ENCODE measurements around the gene ZWILCH. TPM values are rescaled to one million over a fixed set of nuclear protein-coding genes. Genes with fewer than 3 reads are reported as not detected.
"Not testable (repeated sequence)": the region's sequence is repeated elsewhere in the genome, so short reads cannot be mapped to it uniquely, and the experiment has no call there.

The ZWILCH gene
- total RNA-seq (21.3 TPM), polyA plus RNA-seq (5.2 TPM)

- WGBS: under 1% methylated on average over 46 of the region's 46 CpGs
Measured at GRCh38 chr15:66504563-66505429, at the start of gene ZWILCH, which contains the start of gene RPL4. ZWILCH (plus strand) TSS chr15:66505326; CDS start chr15:66505339, 13 bp downstream. RPL4 (minus strand) TSS chr15:66504855; CDS start chr15:66504790, 65 bp downstream.

GRCh38 chr15:66456211-66456610 lies 48.9 kb upstream of the ZWILCH start:
- no peak overlapping the region for H3K27ac ChIP-seq (ENCODE audit: low read depth)
- H3K4me1 ChIP-seq (ENCODE audit: insufficient read depth): no peaks in the 10 kb centered on the region
- WGBS: 69% methylated on average over 3 of the region's 3 CpGs
- DNase-seq (ENCODE audit: extremely low spot score): no peak
- H3K36me3 ChIP-seq (ENCODE audit: insufficient read depth): no peaks in the 10 kb centered on the region
- H3K4me3 ChIP-seq (ENCODE audit: low read depth, low read length): no peak overlapping the region

More at GRCh38 chr15:66504563-66505429, at the start of gene ZWILCH, which contains the start of gene RPL4:
- DNase-seq (ENCODE audit: extremely low spot score): peak; percentile 85
- H3K36me3 ChIP-seq (ENCODE audit: insufficient read depth): peaks cover 2% of the 10 kb centered on the region
- peak within 1 kb of the TSS; percentile 59 for H3K4me3 ChIP-seq (ENCODE audit: low read depth, low read length)
- peak within 1 kb of the TSS; percentile 95 for H3K27ac ChIP-seq (ENCODE audit: low read depth)
- no peaks in the 10 kb centered on the region for H3K4me1 ChIP-seq (ENCODE audit: insufficient read depth)

GRCh38 chr15:66459818-66460615 lies 45.1 kb upstream of the ZWILCH start:
- no peak for DNase-seq (ENCODE audit: extremely low spot score)
- Histone ChIP-seq H3K4me1 (ENCODE audit: insufficient read depth) (no peaks in the 10 kb centered on the region), H3K36me3 (ENCODE audit: insufficient read depth) (no peaks in the 10 kb centered on the region), H3K4me3 (ENCODE audit: low read depth, low read length) (no peak overlapping the region), H3K27ac (ENCODE audit: low read depth) (no peak overlapping the region)
- 82% methylated on average over 3 of the region's 3 CpGs for WGBS

GRCh38 chr15:66461294-66461693 lies 43.8 kb upstream of the ZWILCH start:
- not testable (repeated sequence) for H3K27ac ChIP-seq (ENCODE audit: low read depth); H3K4me1 ChIP-seq (ENCODE audit: insufficient read depth); H3K36me3 ChIP-seq (ENCODE audit: insufficient read depth); H3K4me3 ChIP-seq (ENCODE audit: low read depth, low read length); DNase-seq (ENCODE audit: extremely low spot score)
- WGBS: 97% methylated on average over 6 of the region's 6 CpGs

GRCh38 chr15:66461917-66462316 lies 43.2 kb upstream of the ZWILCH start:
- DNase-seq (ENCODE audit: extremely low spot score): no peak
- Histone ChIP-seq H3K27ac (ENCODE audit: low read depth) (no peak overlapping the region), H3K4me1 (ENCODE audit: insufficient read depth) (no peaks in the 10 kb centered on the region), H3K36me3 (ENCODE audit: insufficient read depth) (no peaks in the 10 kb centered on the region), H3K4me3 (ENCODE audit: low read depth, low read length) (no peak overlapping the region)
- WGBS: 95% methylated on average over 2 of the region's 2 CpGs

- WGBS: 51% methylated on average over 4 of the region's 4 CpGs
- no peak for DNase-seq (ENCODE audit: extremely low spot score)
- H3K4me1 ChIP-seq (ENCODE audit: insufficient read depth): no peaks in the 10 kb centered on the region
Measured at GRCh38 chr15:66462627-66463026, 42.5 kb upstream of the ZWILCH start.

GRCh38 chr15:66465294-66465693 lies 39.8 kb upstream of the ZWILCH start:
- not testable (repeated sequence) for DNase-seq (ENCODE audit: extremely low spot score); H3K4me1 ChIP-seq (ENCODE audit: insufficient read depth); H3K27ac ChIP-seq (ENCODE audit: low read depth); H3K4me3 ChIP-seq (ENCODE audit: low read depth, low read length); H3K36me3 ChIP-seq (ENCODE audit: insufficient read depth)
- 96% methylated on average over 6 of the region's 6 CpGs for WGBS

More at GRCh38 chr15:66462627-66463026, 42.5 kb upstream of the ZWILCH start:
- Histone ChIP-seq H3K36me3 (ENCODE audit: insufficient read depth) (no peaks in the 10 kb centered on the region), H3K4me3 (ENCODE audit: low read depth, low read length) (no peak overlapping the region), H3K27ac (ENCODE audit: low read depth) (no peak overlapping the region)

- not testable (repeated sequence) for H3K4me3 ChIP-seq (ENCODE audit: low read depth, low read length); H3K36me3 ChIP-seq (ENCODE audit: insufficient read depth); H3K27ac ChIP-seq (ENCODE audit: low read depth); DNase-seq (ENCODE audit: extremely low spot score); H3K4me1 ChIP-seq (ENCODE audit: insufficient read depth)
- 97% methylated on average over 11 of the region's 11 CpGs for WGBS
Measured at GRCh38 chr15:66467162-66468040, 37.7 kb upstream of the ZWILCH start.

GRCh38 chr15:66470825-66471224 lies 34.3 kb upstream of the ZWILCH start:
- H3K4me1 ChIP-seq (ENCODE audit: insufficient read depth); H3K4me3 ChIP-seq (ENCODE audit: low read depth, low read length); H3K27ac ChIP-seq (ENCODE audit: low read depth); H3K36me3 ChIP-seq (ENCODE audit: insufficient read depth); DNase-seq (ENCODE audit: extremely low spot score): not testable (repeated sequence)
- 76% methylated on average over 4 of the region's 4 CpGs for WGBS

GRCh38 chr15:66472176-66472999 lies 32.7 kb upstream of the ZWILCH start:
- peaks cover 2% of the 10 kb centered on the region for H3K36me3 ChIP-seq (ENCODE audit: insufficient read depth)
- no peak overlapping the region for H3K27ac ChIP-seq (ENCODE audit: low read depth)
- WGBS: 56% methylated on average over 8 of the region's 8 CpGs
- no peak overlapping the region for H3K4me3 ChIP-seq (ENCODE audit: low read depth, low read length)
- H3K4me1 ChIP-seq (ENCODE audit: insufficient read depth): peaks cover 1% of the 10 kb centered on the region
- DNase-seq (ENCODE audit: extremely low spot score): no peak

- Histone ChIP-seq H3K4me3 (ENCODE audit: low read depth, low read length) (no peak overlapping the region), H3K27ac (ENCODE audit: low read depth) (no peak overlapping the region), H3K36me3 (ENCODE audit: insufficient read depth) (peaks cover 2% of the 10 kb centered on the region), H3K4me1 (ENCODE audit: insufficient read depth) (peaks cover 1% of the 10 kb centered on the region)
- WGBS: 69% methylated on average over 2 of the region's 2 CpGs
- DNase-seq (ENCODE audit: extremely low spot score): no peak
Measured at GRCh38 chr15:66474135-66474534, 31.0 kb upstream of the ZWILCH start.

- Histone ChIP-seq H3K4me3 (ENCODE audit: low read depth, low read length) (no peak overlapping the region), H3K4me1 (ENCODE audit: insufficient read depth) (peaks cover 1% of the 10 kb centered on the region), H3K36me3 (ENCODE audit: insufficient read depth) (no peaks in the 10 kb centered on the region), H3K27ac (ENCODE audit: low read depth) (no peak overlapping the region)
- WGBS: 97% methylated on average over 3 of the region's 3 CpGs
- DNase-seq (ENCODE audit: extremely low spot score): no peak
Measured at GRCh38 chr15:66474963-66475362, 30.2 kb upstream of the ZWILCH start.

All from urinary bladder (tissue), 4 donors.